Transverse colon (tissue), 4 donors: ENCODE data around the gene ACAD11. TPM values are rescaled to one million over a fixed set of nuclear protein-coding genes. Genes with fewer than 3 reads are reported as not detected.

Source experiments
- DNase-seq: peaks from one replicate; pipeline ENCODE4 v3.0.0-alpha.2; 2019
- H3K27ac ChIP-seq, 4 donors: fragments of 200-600 bp; sonication (generic); 2 replicates each; pipeline ENCODE4 v1.5.1; 2016 to 2018; ENCODE audit warnings: inconsistent platforms in 4 of 4
- H3K27me3 ChIP-seq: fragments of 200-600 bp; sonication (generic); 2 replicates; pipeline ENCODE4 v1.5.1; 2017; ENCODE audit warnings: inconsistent platforms
- H3K36me3 ChIP-seq, 4 donors: fragments of 200-600 bp; sonication (generic); 2 replicates each; pipeline ENCODE4 v1.5.1; 2017 to 2019; ENCODE audit warnings: inconsistent platforms in 4 of 4
- H3K4me1 ChIP-seq, 4 donors: fragments of 200-600 bp; sonication (generic); 2 replicates each; pipeline ENCODE4 v1.5.1; 2017 to 2020; ENCODE audit warnings: inconsistent platforms in 4 of 4
- H3K4me3 ChIP-seq, 4 donors: fragments of 200-600 bp; sonication (generic); 1 replicate in 1 of 4; 2 replicates in 3 of 4; pipeline versions ENCODE4 v1.5.1 to v1.6.1; 2017 to 2019; ENCODE audit warnings: inconsistent platforms in 4 of 4
- H3K9me3 ChIP-seq, 2 donors: fragments of 200-600 bp; sonication (generic); 2 replicates each; pipeline ENCODE4 v1.5.1; 2017 to 2019; ENCODE audit warnings: inconsistent platforms in 2 of 2
- EP300 ChIP-seq: sonication (generic); formaldehyde crosslinking; IDR thresholded peaks from one replicate; pipeline ENCODE4 v1.6.1; 2017; ENCODE audit warnings: antibody characterized with exemption, low read depth
- POLR2A ChIP-seq: fragments of 450-650 bp; IDR thresholded peaks from one replicate; pipeline ENCODE4 v1.6.1; 2016; ENCODE audit warnings: antibody characterized with exemption, mild to moderate bottlenecking, moderate library complexity
- POLR2AphosphoS5 ChIP-seq, 3 donors: sonication (generic); formaldehyde crosslinking; IDR thresholded peaks; one replicate each; pipeline ENCODE4 v1.6.1; 2016; ENCODE audit warnings: antibody characterized with exemption in 3 of 3
- WGBS, 2 donors: methylation state at CpG; one replicate each; pipeline ENCODE4 v1.1.5; 2018; ENCODE audit warnings: low coverage in 1 of 2; 5-methylcytosine and 5-hydroxymethylcytosine counted together
- in situ Hi-C, 4 donors: fragments of 200-750 bp; cut with MboI; loops; one replicate each; pipeline versions ENCODE4 v1.15.0 to v1.15.1; 2017; ENCODE audit warnings: low sequenced_read_pairs in 3 of 4, low pct_ligation_motif_present in 1 of 4, low pct_unique_long_range_greater_than_20kb in 1 of 4
- intact Hi-C: fragments of 100-400 bp; cut with DNase I; formaldehyde crosslinking; loops from one replicate; pipeline ENCODE4 v1.15.1; 2023; ENCODE audit warnings: low total_unique reads
- total RNA-seq, 4 donors: library from RNA; depleted of rRNA; stranded (reverse); fragments of >200 nt; gene quantifications; one replicate each; pipeline ENCODE4 v1.1.0, GENCODE V29; 2016
- TF ChIP-seq, protein P1 (sequence below), 5 experiments: fragments of 200-600 bp in 3 of 5; fragments of 450-650 bp in 2 of 5; sonication (generic) in 3 of 5; IDR thresholded peaks; 1 replicate in 2 of 5; 2 replicates in 3 of 5; pipeline ENCODE4 v1.5.1; 2016 to 2017; ENCODE audit warnings: antibody characterized with exemption in 5 of 5, inconsistent platforms in 3 of 5, mild to moderate bottlenecking in 2 of 5, moderate library complexity in 1 of 5

Gene ACAD11
- total RNA-seq, 4 donors from 2014 or later, result 10.2 to 56.7 (median 20.9) TPM

DNA sequence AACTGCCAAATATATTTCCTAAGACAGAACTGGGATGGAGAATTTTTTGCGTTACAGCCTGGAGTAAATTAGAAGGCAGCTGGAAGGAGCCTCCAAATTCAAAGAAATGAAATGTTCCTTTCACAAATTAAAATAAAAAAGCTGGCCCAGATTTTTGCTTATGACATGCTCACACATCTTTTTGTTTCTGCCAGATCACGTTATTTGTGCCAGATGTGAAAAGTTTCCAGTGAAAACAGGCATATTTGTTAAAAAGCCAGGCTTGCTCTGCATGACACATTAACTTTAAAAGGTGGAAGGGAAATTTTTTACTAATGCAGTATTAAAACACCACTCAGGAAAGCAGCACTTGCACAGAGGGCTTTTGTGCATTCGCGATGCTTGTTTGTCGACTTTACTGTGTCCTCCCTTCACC lies 85.8 kb downstream of the ACAD11 start:
- intact Hi-C loops (no loop called here), in situ Hi-C loops (no loop called here)
- DNase-seq, result no peak
- Histone ChIP-seq H3K27ac (peak overlapping the region in 2 of 4 donors; percentile 5 to 19), H3K36me3 (peaks cover 0 to 13% (median 5%) of the 10 kb centered on the region in 4 donors), H3K9me3 (no peaks in the 10 kb centered on the region), H3K4me3 (no peak overlapping the region), H3K27me3 (no peaks in the 10 kb centered on the region), H3K4me1 (no peaks in the 10 kb centered on the region)
- 85 to 91% methylated on average over 4 to 5 of the region's 5 CpGs for WGBS, 2 donors
- TF ChIP-seq, protein P1, sequence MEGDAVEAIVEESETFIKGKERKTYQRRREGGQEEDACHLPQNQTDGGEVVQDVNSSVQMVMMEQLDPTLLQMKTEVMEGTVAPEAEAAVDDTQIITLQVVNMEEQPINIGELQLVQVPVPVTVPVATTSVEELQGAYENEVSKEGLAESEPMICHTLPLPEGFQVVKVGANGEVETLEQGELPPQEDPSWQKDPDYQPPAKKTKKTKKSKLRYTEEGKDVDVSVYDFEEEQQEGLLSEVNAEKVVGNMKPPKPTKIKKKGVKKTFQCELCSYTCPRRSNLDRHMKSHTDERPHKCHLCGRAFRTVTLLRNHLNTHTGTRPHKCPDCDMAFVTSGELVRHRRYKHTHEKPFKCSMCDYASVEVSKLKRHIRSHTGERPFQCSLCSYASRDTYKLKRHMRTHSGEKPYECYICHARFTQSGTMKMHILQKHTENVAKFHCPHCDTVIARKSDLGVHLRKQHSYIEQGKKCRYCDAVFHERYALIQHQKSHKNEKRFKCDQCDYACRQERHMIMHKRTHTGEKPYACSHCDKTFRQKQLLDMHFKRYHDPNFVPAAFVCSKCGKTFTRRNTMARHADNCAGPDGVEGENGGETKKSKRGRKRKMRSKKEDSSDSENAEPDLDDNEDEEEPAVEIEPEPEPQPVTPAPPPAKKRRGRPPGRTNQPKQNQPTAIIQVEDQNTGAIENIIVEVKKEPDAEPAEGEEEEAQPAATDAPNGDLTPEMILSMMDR (IDR thresholded peaks at IDR 0.05), result no peak

DNA sequence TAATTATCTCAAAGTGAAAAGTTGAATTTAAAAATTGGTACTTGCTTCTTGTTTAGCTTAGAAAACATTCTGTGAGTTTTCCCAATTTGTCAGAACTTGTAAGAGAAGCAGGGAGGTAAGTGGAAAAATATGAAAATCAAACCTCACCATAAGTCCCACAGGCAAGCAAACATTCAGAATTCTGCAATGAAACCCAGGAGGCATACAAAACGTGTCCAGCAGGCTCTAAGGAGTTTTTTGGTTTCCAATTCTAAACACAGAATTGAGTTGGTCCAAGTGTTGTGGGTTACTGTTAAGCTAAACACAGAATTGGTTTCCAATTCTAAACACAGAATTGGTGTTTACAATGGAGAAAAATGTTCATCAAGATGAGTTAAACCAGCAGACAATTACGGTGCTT lies 89.6 kb downstream of the ACAD11 start:
- Histone ChIP-seq H3K36me3 (no peaks in the 10 kb centered on the region), H3K4me1 (no peaks in the 10 kb centered on the region), H3K27ac (no peak overlapping the region), H3K27me3 (no peaks in the 10 kb centered on the region), H3K4me3 (no peak overlapping the region), H3K9me3 (no peaks in the 10 kb centered on the region)
- 74 to 80% methylated on average over 2 of the region's 2 CpGs for WGBS, 2 donors
- TF ChIP-seq EP300 (no peak), POLR2A (no peak), POLR2AphosphoS5 (IDR thresholded peaks at IDR 0.05) (no peak)
- TF ChIP-seq, protein P1 (IDR thresholded peaks at IDR 0.05), result no peak
- intact Hi-C loops, result no loop called here
- in situ Hi-C loops, result no loop called here
- no peak for DNase-seq

DNA sequence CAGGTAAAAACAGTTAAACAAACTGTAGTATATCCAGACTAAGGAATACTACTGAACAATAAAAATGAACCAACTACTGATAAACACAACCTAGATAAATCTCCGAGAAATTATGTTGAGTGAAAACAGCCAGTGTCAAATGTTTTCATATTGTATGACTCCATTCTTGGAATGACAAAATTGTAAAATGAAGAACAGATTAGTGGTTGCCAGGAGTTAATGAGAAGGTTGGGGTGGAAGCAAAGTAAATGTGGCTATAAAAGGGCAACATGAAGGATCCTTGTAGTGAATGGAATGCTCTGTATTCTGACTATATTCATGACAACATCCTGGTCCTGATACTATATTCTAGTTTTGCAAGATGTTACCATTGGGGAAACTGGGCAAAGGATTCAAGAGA lies 90.0 kb downstream of the ACAD11 start:
- H3K4me1 ChIP-seq, result no peaks in the 10 kb centered on the region
- in situ Hi-C loops, result no loop called here
- no peak overlapping the region for H3K4me3 ChIP-seq
- no peaks in the 10 kb centered on the region for H3K27me3 ChIP-seq
- no peaks in the 10 kb centered on the region for H3K36me3 ChIP-seq
- H3K9me3 ChIP-seq, result no peaks in the 10 kb centered on the region
- TF ChIP-seq POLR2AphosphoS5 (IDR thresholded peaks at IDR 0.05), result no peak
- TF ChIP-seq, protein P1 (IDR thresholded peaks at IDR 0.05), result no peak
- TF ChIP-seq POLR2A, result no peak
- TF ChIP-seq EP300, result no peak
- H3K27ac ChIP-seq, result peak overlapping the region in 1 of 4 donors; percentile 9
- intact Hi-C loops, result no loop called here
- DNase-seq, result no peak
- 53 to 67% methylated on average over 1 of the region's 1 CpG for WGBS, 2 donors

DNA sequence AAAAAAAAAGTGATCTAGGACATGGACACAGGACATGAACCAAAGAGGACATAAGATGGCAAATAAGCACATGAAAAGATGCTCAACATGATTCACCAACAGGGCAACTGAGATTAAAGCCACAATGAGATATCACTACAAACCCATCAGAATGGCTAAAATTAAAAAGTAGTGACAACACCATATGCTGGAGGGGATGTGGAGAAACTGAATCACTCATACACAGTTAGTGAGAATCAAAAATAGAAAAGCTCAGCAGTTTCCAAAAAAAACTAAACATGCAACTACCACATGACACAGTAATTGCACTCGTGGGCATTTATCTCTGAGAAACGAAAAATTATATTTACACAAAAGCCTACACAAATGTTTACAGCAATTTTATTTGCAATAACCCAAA lies 90.5 kb downstream of the ACAD11 start:
- Histone ChIP-seq H3K4me3 (no peak overlapping the region), H3K36me3 (no peaks in the 10 kb centered on the region), H3K27me3 (no peaks in the 10 kb centered on the region), H3K9me3 (no peaks in the 10 kb centered on the region), H3K27ac (peak overlapping the region in 1 of 4 donors; percentile 9), H3K4me1 (no peaks in the 10 kb centered on the region)
- WGBS, 2 donors, result 10 to 31% methylated on average over 2 of the region's 2 CpGs
- no peak for TF ChIP-seq EP300
- TF ChIP-seq, protein P1 (IDR thresholded peaks at IDR 0.05), result no peak
- TF ChIP-seq POLR2AphosphoS5 (IDR thresholded peaks at IDR 0.05), result no peak
- no peak for TF ChIP-seq POLR2A
- no peak for DNase-seq
- intact Hi-C loops (no loop called here), in situ Hi-C loops (no loop called here)
